GM12864 (cell line): ENCODE measurements around the gene ACTN4.

Source experiments
- DNase-seq: peaks from one replicate; pipeline ENCODE4 v3.0.0-alpha.2; 2011; ENCODE audit warnings: low read depth
- H3K4me3 ChIP-seq: 2 replicates; pipeline ENCODE4 v1.5.1; 2011; ENCODE audit warnings: mild to moderate bottlenecking, low read depth, low read length, control low read depth
- TF ChIP-seq, protein P1 (sequence below): IDR thresholded peaks from 2 replicates; pipeline ENCODE4 v1.5.1; 2011; ENCODE audit warnings: low read depth, mild to moderate bottlenecking, moderate library complexity, low read length, control low read depth, inconsistent platforms; ENCODE audit errors: missing control alignments

Gene ACTN4

DNA sequence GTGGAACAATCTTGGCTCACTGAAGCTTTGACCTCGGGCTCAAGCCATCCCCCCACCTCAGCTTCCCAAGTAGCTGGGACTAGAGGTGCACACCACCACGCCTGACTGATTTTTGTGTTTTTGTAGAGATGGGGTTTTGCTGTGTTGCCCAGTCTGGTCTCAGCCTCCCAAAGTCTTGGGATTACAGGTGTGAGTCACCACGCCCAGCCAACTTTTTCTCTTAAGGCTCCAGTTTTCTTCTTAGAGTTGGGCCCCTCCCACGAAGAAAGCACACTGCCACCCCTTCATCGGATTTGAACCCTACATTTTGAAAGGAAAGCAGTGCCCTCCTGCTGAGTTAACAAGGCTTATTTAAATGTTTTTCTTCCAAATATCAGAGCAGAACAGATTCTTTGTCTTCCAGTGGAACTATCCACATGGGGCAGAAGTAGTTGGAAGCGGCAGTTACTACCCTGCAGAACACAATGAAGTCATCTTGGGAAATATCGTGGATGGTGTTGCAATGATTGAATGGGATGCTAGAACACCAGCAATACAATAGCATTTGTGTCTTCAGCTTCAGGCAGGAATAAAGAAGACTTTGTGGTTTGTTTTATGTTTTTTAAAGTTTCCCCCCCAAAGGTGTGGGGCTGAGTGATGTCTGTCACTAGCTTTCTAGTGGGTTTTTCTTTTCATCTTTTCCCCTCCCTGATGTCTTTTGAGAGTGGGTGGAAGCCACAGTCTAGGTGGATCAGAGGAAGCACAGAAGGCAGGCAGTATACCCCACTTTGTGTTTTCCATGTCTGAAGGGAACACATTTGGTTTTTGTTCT lies 8.9 kb downstream of the ACTN4 start:
- TF ChIP-seq, protein P1, sequence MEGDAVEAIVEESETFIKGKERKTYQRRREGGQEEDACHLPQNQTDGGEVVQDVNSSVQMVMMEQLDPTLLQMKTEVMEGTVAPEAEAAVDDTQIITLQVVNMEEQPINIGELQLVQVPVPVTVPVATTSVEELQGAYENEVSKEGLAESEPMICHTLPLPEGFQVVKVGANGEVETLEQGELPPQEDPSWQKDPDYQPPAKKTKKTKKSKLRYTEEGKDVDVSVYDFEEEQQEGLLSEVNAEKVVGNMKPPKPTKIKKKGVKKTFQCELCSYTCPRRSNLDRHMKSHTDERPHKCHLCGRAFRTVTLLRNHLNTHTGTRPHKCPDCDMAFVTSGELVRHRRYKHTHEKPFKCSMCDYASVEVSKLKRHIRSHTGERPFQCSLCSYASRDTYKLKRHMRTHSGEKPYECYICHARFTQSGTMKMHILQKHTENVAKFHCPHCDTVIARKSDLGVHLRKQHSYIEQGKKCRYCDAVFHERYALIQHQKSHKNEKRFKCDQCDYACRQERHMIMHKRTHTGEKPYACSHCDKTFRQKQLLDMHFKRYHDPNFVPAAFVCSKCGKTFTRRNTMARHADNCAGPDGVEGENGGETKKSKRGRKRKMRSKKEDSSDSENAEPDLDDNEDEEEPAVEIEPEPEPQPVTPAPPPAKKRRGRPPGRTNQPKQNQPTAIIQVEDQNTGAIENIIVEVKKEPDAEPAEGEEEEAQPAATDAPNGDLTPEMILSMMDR = no peak
- DNase-seq = no peak
- H3K4me3 ChIP-seq = no peak overlapping the region

- TF ChIP-seq, protein P1 = no peak
- no peak for DNase-seq
- no peak overlapping the region for H3K4me3 ChIP-seq
These were observed 10.3 kb downstream of the ACTN4 start for GRCh38 chr19:38657633-38658222.

- H3K4me3 ChIP-seq = no peak overlapping the region
These were observed 11.2 kb downstream of the ACTN4 start for GRCh38 chr19:38658462-38659306.

GRCh38 chr19:38660724-38661123 lies 13.3 kb downstream of the ACTN4 start:
- TF ChIP-seq, protein P1 = no peak
- no peak overlapping the region for H3K4me3 ChIP-seq
- DNase-seq = no peak

More at GRCh38 chr19:38658462-38659306, 11.2 kb downstream of the ACTN4 start:
- DNase-seq = no peak
- TF ChIP-seq, protein P1 = no peak

GRCh38 chr19:38661136-38661535 lies 13.7 kb downstream of the ACTN4 start:
- TF ChIP-seq, protein P1 = no peak
- DNase-seq = no peak
- H3K4me3 ChIP-seq = no peak overlapping the region

DNA sequence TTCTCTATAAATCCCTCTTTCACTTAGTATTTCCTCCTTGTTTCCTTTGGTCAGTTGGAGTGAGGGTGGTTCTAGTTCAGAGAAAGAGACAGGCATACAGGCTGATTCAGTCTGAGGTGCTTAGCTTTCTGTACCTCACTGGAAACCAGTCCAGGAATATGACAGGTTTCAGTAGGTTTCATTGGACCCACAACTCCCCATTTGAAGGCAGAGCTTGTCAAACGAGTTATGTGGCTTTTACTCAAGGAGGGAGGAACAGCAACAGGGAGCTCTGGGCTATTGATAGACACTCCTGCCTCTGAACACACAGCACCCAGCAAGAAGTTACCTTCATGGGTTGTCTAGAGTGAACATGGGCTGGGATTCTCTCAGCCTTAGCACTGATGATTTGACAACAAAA lies 14.5 kb downstream of the ACTN4 start:
- DNase-seq = no peak
- TF ChIP-seq, protein P1 = no peak
- no peak overlapping the region for H3K4me3 ChIP-seq
